Prostate gland (tissue), 2 donors: ENCODE results near the gene SDC1. TPM values are rescaled to one million over a fixed set of nuclear protein-coding genes. Genes with fewer than 3 reads are reported as not detected.
"Not testable (repeated sequence)": the region's sequence is repeated elsewhere in the genome, so short reads cannot be mapped to it uniquely, and the experiment has no call there.

ENCODE experiments used
- DNase-seq: peaks from one replicate; pipeline ENCODE4 v3.0.0-alpha.2; 2019; ENCODE audit warnings: low spot score
- H3K27ac ChIP-seq, 2 donors: fragments of 200-600 bp; sonication (generic); 2 replicates each; pipeline ENCODE4 v1.5.1; 2017 to 2019
- H3K27me3 ChIP-seq: fragments of 200-600 bp; sonication (generic); replicated peaks from 2 replicates; pipeline ENCODE4 v1.5.1; 2019; ENCODE audit not compliant: insufficient read depth
- H3K36me3 ChIP-seq, 2 donors: fragments of 200-600 bp; sonication (generic); 1 replicate in 1 of 2; 2 replicates in 1 of 2; pipeline versions ENCODE4 v1.5.1 to v1.8.1; 2017 to 2019
- H3K4me1 ChIP-seq: fragments of 200-600 bp; sonication (generic); replicated peaks from 2 replicates; pipeline ENCODE4 v1.5.1; 2019
- H3K4me3 ChIP-seq, 2 donors: fragments of 200-600 bp; sonication (generic); 2 replicates each; pipeline ENCODE4 v1.5.1; 2017 to 2019
- H3K9me3 ChIP-seq: fragments of 200-600 bp; sonication (generic); 2 replicates; pipeline ENCODE4 v1.5.1; 2017
- CTCF ChIP-seq, 4 experiments: fragments of 200-600 bp in 2 of 4; fragments of 450-650 bp in 2 of 4; sonication (generic) in 2 of 4; IDR thresholded peaks; 1 replicate in 3 of 4; 2 replicates in 1 of 4; pipeline ENCODE4 v1.5.1; 2016 to 2019; ENCODE audit warnings: antibody characterized with exemption in 4 of 4, mild to moderate bottlenecking in 2 of 4, moderate library complexity in 2 of 4
- POLR2A ChIP-seq: fragments of 450-650 bp; IDR thresholded peaks from one replicate; pipeline ENCODE4 v1.6.1; 2016; ENCODE audit warnings: antibody characterized with exemption, mild to moderate bottlenecking
- POLR2AphosphoS5 ChIP-seq: sonication (generic); formaldehyde crosslinking; IDR thresholded peaks from one replicate; pipeline ENCODE4 v1.6.1; 2017; ENCODE audit warnings: antibody characterized with exemption
- WGBS: methylation state at CpG from one replicate; pipeline ENCODE4 v1.1.5; 2018; 5-methylcytosine and 5-hydroxymethylcytosine counted together
- intact Hi-C: fragments of 100-400 bp; cut with DNase I; formaldehyde crosslinking; loops from one replicate; pipeline ENCODE4 v1.14.2; 2022
- total RNA-seq, 2 donors: library from RNA; depleted of rRNA; stranded (reverse); fragments of >200 nt; gene quantifications; one replicate each; pipeline ENCODE4 v1.1.0, GENCODE V29; 2016

SDC1 gene
- total RNA-seq, 2 donors from 2014 or later = 103 to 167 TPM

DNA sequence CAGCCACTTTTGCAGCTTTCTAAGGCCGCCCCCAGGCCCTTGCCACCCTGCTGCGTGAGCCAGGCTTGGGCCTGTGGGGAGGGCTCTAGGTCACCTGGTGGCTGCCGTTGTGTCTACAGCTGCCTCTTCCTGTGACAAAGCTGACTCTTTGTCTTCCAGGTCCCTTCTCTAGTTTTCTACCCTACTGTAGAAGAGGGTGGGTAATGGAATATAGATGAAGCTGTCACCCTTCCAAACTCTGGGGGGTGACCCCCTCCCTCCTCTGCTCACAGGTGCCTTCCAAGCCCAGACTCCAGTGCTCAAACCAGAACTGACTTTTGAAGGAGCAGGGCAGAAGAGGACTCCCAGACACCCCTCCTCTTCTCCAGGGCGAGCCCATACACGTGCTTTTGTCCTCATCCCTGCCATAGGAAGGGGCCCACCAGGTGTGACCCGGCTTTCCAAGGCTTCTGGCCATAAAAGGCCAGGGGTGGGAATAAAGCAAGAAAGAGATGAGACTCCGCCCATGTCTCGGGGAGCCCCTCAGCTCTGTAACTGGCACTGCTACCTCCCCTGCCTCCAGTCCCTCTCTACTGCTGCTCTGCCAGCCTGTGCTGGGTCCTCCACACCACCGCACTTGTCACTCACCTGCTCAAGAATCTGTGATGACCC, 17.9 kb upstream of the SDC1 start:
- H3K4me3 ChIP-seq = no peak overlapping the region
- no peaks in the 10 kb centered on the region for H3K27me3 ChIP-seq
- no peak for DNase-seq
- intact Hi-C loops = no loop called here
- H3K4me1 ChIP-seq = no peaks in the 10 kb centered on the region
- H3K36me3 ChIP-seq = no peaks in the 10 kb centered on the region
- H3K9me3 ChIP-seq = no peaks in the 10 kb centered on the region
- H3K27ac ChIP-seq = no peak overlapping the region
- TF ChIP-seq POLR2AphosphoS5 = no peak
- no peak for TF ChIP-seq CTCF (IDR thresholded peaks at IDR 0.05)
- TF ChIP-seq POLR2A = no peak
- WGBS = 50% methylated on average over 9 of the region's 9 CpGs

DNA sequence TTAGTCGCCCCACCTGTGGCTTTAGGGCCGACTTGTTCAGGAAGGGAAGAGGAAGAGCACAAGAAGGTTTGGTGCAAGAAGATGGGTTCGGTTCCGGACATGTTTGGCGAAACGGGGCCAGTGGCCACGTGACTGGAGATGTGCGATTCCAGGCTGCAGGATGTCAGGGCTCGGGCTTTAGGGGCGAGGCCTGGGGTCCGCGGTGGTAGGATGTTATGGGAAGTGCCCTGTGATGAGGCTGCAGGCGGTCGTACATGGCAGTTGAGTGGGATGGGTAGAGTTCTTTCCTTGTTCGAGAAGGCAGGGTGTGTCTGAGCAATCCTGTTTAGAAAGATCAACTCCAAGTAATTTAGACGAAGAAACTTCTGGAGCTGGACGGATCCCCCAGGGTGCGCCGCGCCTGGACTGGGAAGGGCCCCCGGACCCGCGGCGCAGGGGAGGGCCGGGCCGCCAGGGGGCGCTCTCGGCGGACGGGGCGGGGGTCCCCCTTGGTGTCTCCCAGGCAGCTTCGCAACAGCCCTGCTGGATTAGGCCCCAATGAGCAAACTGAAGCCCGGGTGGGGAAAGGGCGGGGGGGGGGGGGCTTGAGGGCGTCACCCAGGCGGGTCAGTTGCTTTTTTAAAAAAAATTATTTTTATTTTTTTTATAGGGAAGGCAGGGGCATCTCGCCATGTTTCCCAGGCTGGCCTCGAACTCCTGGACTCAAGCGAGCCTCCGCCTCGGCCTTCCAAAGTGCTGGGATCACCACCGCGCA, 17.2 kb upstream of the SDC1 start:
- no peaks in the 10 kb centered on the region for H3K36me3 ChIP-seq
- H3K4me1 ChIP-seq = no peaks in the 10 kb centered on the region
- no peaks in the 10 kb centered on the region for H3K27me3 ChIP-seq
- no peak overlapping the region for H3K4me3 ChIP-seq
- no peak overlapping the region for H3K27ac ChIP-seq
- intact Hi-C loops = no loop called here
- TF ChIP-seq POLR2AphosphoS5 (no peak), POLR2A (no peak), CTCF (IDR thresholded peaks at IDR 0.05) (peak in 1 of 4 experiments; percentile 14)
- WGBS = 52% methylated on average over 38 of the region's 43 CpGs
- no peak for DNase-seq
- H3K9me3 ChIP-seq = no peaks in the 10 kb centered on the region

GRCh38 chr2:20240291-20240690, 15.4 kb upstream of the SDC1 start:
- WGBS = 92% methylated on average over 6 of the region's 6 CpGs
- H3K4me1 ChIP-seq, DNase-seq, H3K4me3 ChIP-seq, H3K27me3 ChIP-seq, H3K27ac ChIP-seq, intact Hi-C loops, H3K36me3 ChIP-seq, H3K9me3 ChIP-seq: not testable (repeated sequence)

DNA sequence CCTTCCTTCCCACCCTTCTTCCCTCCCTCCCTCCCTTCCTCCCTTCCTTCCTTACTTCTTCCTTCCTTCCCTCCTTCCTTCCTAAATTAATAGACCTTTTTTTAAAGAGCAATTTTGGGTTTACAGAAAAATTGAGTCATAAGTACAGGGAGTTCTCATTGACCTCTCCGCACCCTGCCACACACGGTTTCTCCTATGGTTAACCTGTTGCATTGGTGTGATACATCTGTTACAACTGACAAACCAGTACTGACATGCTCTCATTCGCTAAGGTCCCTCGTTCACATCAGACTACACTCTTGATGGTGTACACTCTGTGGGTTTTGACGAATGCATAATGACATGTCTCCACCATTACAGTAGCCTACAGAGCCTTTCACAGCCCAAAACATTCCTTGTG, 11.6 kb upstream of the SDC1 start:
- H3K9me3 ChIP-seq = no peaks in the 10 kb centered on the region
- H3K27ac ChIP-seq = no peak overlapping the region

DNA sequence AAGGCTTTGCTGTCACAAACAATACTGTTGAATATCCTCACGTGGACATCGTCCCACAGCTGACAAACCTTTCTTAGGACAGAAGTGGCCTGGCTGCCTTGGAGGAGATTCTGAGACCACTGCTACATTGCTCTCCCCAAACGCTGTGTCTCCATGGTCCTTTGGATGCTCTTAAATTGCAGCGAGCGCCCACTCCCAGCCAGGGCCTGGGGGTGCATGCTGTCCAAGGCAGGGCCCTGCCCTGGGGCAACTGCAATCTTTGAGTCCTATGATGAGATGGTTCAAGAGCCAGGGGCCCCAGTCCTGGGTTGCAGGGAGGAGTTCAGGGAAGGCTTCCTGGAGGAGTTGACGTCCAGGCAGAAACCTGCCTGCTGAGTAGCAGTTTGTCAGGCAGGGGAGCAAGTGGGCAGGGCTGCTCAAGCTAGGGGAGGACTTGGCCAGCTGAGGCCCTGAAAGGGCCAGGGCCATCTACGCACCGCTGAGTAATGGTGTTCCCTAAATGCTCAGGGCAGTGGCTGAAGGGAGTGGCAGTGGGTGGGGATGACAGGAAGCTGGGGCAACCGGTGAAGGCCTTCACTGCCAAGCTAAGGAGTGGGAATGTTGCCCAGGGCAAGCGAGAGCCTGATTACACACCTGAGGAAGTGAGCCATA, 10.8 kb upstream of the SDC1 start:
- intact Hi-C loops = no loop called here
- TF ChIP-seq POLR2AphosphoS5 (no peak), POLR2A (no peak), CTCF (IDR thresholded peaks at IDR 0.05) (no peak)
- Histone ChIP-seq H3K4me1 (no peaks in the 10 kb centered on the region), H3K27me3 (no peaks in the 10 kb centered on the region), H3K36me3 (no peaks in the 10 kb centered on the region), H3K4me3 (no peak overlapping the region), H3K27ac (no peak overlapping the region), H3K9me3 (no peaks in the 10 kb centered on the region)
- 79% methylated on average over 10 of the region's 10 CpGs for WGBS
- no peak for DNase-seq

More for the DNA sequence above, 11.6 kb upstream of the SDC1 start:
- no peaks in the 10 kb centered on the region for H3K27me3 ChIP-seq
- TF ChIP-seq POLR2A = no peak
- TF ChIP-seq POLR2AphosphoS5 = no peak
- H3K36me3 ChIP-seq = no peaks in the 10 kb centered on the region
- WGBS = 53% methylated on average over 5 of the region's 5 CpGs
- H3K4me1 ChIP-seq = no peaks in the 10 kb centered on the region
- no peak overlapping the region for H3K4me3 ChIP-seq
- no peak for DNase-seq
- intact Hi-C loops = no loop called here

- H3K36me3 ChIP-seq, H3K4me1 ChIP-seq, H3K9me3 ChIP-seq, intact Hi-C loops, H3K27me3 ChIP-seq, H3K27ac ChIP-seq, DNase-seq, H3K4me3 ChIP-seq: not testable (repeated sequence)
- 82% methylated on average over 2 of the region's 2 CpGs for WGBS
Measured at GRCh38 chr2:20234597-20234996, 9.7 kb upstream of the SDC1 start.
